ENCODE results near the gene CDH4.

Gene CDH4

DNA sequence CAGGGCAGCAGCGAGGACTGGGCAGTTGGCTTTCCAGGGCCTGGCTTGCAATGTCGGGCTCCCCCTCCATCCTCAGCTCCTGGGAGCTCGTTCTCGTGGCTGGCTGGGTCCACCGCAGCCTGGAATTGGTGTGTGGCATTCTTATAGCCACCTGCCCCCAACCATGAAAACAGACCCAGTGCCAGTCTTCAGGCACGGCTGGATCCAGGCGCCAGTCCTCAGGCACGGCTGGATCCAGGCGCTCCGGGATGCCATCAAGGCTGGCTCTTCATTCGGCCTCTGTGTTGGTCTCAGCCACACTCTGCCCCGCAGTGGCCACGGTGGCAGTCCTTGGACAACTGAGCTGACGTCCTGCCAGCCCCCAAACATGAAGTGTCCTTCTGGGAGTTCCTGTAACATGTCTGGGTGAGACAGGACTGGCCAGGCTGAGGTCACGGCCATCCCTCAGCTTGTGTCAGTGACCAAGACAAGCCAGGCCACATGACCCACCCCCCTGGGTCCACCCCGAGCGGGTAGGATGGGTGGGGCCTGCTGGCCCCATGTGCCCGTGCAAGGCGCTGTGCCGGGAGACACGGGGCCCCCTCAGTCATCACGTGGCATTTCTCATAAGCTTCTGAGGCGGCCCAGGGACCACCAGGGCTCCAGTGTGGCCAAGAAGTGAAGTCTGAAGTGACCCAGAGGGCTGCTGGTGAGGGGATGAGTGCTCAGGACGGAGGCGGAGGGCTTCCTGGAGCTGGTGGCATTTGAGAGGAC lies 714.6 kb downstream of the CDH4 start:
- no peaks in the 10 kb centered on the region for H3K79me2 ChIP-seq (ENCODE audit: control insufficient read depth, insufficient read depth, low read length, poor library complexity)
- no peak overlapping the region for H3K23ac ChIP-seq (ENCODE audit: low read length)
- H3K9ac ChIP-seq (ENCODE audit: low read length) = no peak overlapping the region
- H3K36me3 ChIP-seq (ENCODE audit: control insufficient read depth in 1 of 2, insufficient read depth in 2 of 2, low read length in 2 of 2) = peaks cover 2 to 4% of the 10 kb centered on the region in 2 experiments
- DNase-seq = no peak
- WGBS (ENCODE audit: extremely low coverage, insufficient coverage, insufficient read length) = no CpG with 5 or more reads among the region's 25 CpGs
- peaks cover 0 to 1% of the 10 kb centered on the region in 2 experiments for H3K4me1 ChIP-seq (ENCODE audit: control insufficient read depth in 1 of 2, insufficient read depth in 2 of 2, low read length in 2 of 2)
- no peak overlapping the region for H2AK5ac ChIP-seq (ENCODE audit: low read length)
- peaks cover 2% of the 10 kb centered on the region for H3K9me3 ChIP-seq (ENCODE audit: insufficient read depth, low read depth, low read length)
- H3K4me2 ChIP-seq (ENCODE audit: low read length) = no peak overlapping the region
- no peak overlapping the region for H3K27ac ChIP-seq (ENCODE audit: low read depth, low read length)
- H4K8ac ChIP-seq (ENCODE audit: low read depth, low read length) = no peak overlapping the region
- H3K14ac ChIP-seq (ENCODE audit: low read length) = no peak overlapping the region
- H3K18ac ChIP-seq (ENCODE audit: low read length) = no peak overlapping the region
- H2BK12ac ChIP-seq (ENCODE audit: low read length) = no peak overlapping the region
- no peak overlapping the region for H2AFZ ChIP-seq (ENCODE audit: insufficient read depth, low read length, poor library complexity)
- H4K91ac ChIP-seq (ENCODE audit: low read depth, low read length) = no peak overlapping the region
- no peak overlapping the region for H4K12ac ChIP-seq (ENCODE audit: low read depth, low read length)
- H2BK5ac ChIP-seq (ENCODE audit: low read depth, low read length, poor library complexity) = no peak overlapping the region
- no peaks in the 10 kb centered on the region for H3K79me1 ChIP-seq (ENCODE audit: low read length)
- no peak overlapping the region for H3K4me3 ChIP-seq (ENCODE audit: low read depth, low read length)
- H3K4ac ChIP-seq (ENCODE audit: low read depth, low read length) = no peak overlapping the region
- H3K27me3 ChIP-seq (ENCODE audit: insufficient read depth, low read length) = no peaks in the 10 kb centered on the region
- no peak overlapping the region for H2BK120ac ChIP-seq (ENCODE audit: insufficient read depth, low read length, poor library complexity)

DNA sequence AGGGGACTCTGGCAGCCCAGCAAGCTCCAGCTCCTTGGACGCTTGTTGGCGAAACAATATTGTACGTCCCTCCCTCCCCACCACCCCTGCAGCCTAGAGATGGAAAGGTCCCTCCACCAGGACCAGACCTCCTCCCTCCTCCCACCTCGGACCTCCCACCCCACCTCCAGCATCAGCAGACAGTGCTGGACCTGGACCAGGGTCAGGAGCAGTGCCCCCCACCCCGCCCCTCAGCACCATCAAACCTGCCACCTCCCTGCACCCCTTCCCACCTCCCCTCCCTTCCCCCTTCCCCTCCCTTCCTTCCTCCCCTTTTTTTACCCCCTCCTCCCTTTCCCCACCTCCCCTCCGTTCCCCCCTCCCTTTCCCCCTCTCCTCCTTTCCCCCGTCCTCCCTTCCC lies 715.2 kb downstream of the CDH4 start:
- Histone ChIP-seq H2BK12ac (ENCODE audit: low read length) (no peak overlapping the region), H3K14ac (ENCODE audit: low read length) (no peak overlapping the region), H2AK5ac (ENCODE audit: low read length) (no peak overlapping the region), H3K4me3 (ENCODE audit: low read depth, low read length) (no peak overlapping the region), H3K27me3 (ENCODE audit: insufficient read depth, low read length) (no peaks in the 10 kb centered on the region), H4K8ac (ENCODE audit: low read depth, low read length) (no peak overlapping the region), H3K4me1 (ENCODE audit: control insufficient read depth in 1 of 2, insufficient read depth in 2 of 2, low read length in 2 of 2) (peaks cover 0 to 1% of the 10 kb centered on the region in 2 experiments), H3K79me2 (ENCODE audit: control insufficient read depth, insufficient read depth, low read length, poor library complexity) (no peaks in the 10 kb centered on the region), H3K9me3 (ENCODE audit: insufficient read depth, low read depth, low read length) (no peaks in the 10 kb centered on the region), H3K4me2 (ENCODE audit: low read length) (no peak overlapping the region), H3K23ac (ENCODE audit: low read length) (no peak overlapping the region), H3K79me1 (ENCODE audit: low read length) (no peaks in the 10 kb centered on the region), H3K4ac (ENCODE audit: low read depth, low read length) (no peak overlapping the region), H3K18ac (ENCODE audit: low read length) (no peak overlapping the region), H2BK5ac (ENCODE audit: low read depth, low read length, poor library complexity) (no peak overlapping the region), H3K27ac (ENCODE audit: low read depth, low read length) (no peak overlapping the region), H2BK120ac (ENCODE audit: insufficient read depth, low read length, poor library complexity) (no peak overlapping the region), H4K12ac (ENCODE audit: low read depth, low read length) (no peak overlapping the region), H3K36me3 (ENCODE audit: control insufficient read depth in 1 of 2, insufficient read depth in 2 of 2, low read length in 2 of 2) (peaks cover 2 to 8% of the 10 kb centered on the region in 2 experiments), H4K91ac (ENCODE audit: low read depth, low read length) (no peak overlapping the region), H2AFZ (ENCODE audit: insufficient read depth, low read length, poor library complexity) (no peak overlapping the region), H3K9ac (ENCODE audit: low read length) (no peak overlapping the region)
- WGBS (ENCODE audit: extremely low coverage, insufficient coverage, insufficient read length) = 85% methylated on average over 2 of the region's 7 CpGs
- no peak for DNase-seq

DNA sequence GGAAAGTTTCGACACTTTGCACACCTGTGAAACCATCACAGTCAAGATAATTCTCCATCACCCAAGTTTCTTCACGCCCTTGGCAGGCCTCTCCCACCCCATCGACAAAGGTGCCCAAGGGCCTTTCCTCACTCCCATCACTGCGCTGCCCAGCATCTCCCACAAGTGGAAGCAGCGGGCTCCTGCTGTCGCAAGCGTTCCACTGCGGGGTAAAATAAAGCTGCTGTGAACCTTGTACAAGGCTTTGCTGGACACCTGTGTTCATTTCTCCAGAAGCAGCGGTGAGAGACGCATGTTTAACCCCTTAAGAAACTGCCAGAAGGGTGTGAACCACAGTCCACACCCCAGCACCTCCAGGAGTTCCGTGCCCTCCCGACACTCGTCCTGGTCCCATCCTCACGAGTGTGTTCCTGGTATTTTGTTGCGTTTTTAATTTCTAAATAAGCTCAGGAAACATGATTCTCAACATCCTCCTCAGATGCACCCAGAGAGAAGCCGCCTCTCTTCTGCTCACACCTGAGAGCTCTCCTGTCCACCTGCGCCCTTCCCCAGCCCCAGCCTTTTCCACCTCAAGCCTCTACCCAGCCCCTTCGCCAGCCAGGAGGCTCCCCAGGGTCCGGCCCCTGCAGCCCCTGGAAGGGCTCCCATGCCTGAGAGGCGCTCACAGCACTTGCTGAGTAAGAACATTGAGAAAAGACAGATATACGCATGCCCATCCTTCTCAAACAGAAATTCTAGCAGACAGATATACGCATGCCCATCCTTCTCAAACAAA lies 716.2 kb downstream of the CDH4 start:
- Histone ChIP-seq H3K9ac (ENCODE audit: low read length) (no peak overlapping the region), H3K4me1 (ENCODE audit: control insufficient read depth in 1 of 2, insufficient read depth in 2 of 2, low read length in 2 of 2) (peaks cover 0 to 1% of the 10 kb centered on the region in 2 experiments), H2AFZ (ENCODE audit: insufficient read depth, low read length, poor library complexity) (no peak overlapping the region), H3K4me2 (ENCODE audit: low read length) (no peak overlapping the region), H4K8ac (ENCODE audit: low read depth, low read length) (no peak overlapping the region), H3K18ac (ENCODE audit: low read length) (no peak overlapping the region), H3K23ac (ENCODE audit: low read length) (no peak overlapping the region), H3K4ac (ENCODE audit: low read depth, low read length) (no peak overlapping the region), H3K36me3 (ENCODE audit: control insufficient read depth in 1 of 2, insufficient read depth in 2 of 2, low read length in 2 of 2) (peaks cover 8 to 17% of the 10 kb centered on the region in 2 experiments), H3K14ac (ENCODE audit: low read length) (no peak overlapping the region), H3K9me3 (ENCODE audit: insufficient read depth, low read depth, low read length) (peaks cover 2% of the 10 kb centered on the region), H2AK5ac (ENCODE audit: low read length) (no peak overlapping the region), H2BK120ac (ENCODE audit: insufficient read depth, low read length, poor library complexity) (no peak overlapping the region), H4K12ac (ENCODE audit: low read depth, low read length) (no peak overlapping the region), H2BK12ac (ENCODE audit: low read length) (no peak overlapping the region), H4K91ac (ENCODE audit: low read depth, low read length) (no peak overlapping the region), H2BK5ac (ENCODE audit: low read depth, low read length, poor library complexity) (no peak overlapping the region), H3K79me2 (ENCODE audit: control insufficient read depth, insufficient read depth, low read length, poor library complexity) (no peaks in the 10 kb centered on the region), H3K4me3 (ENCODE audit: low read depth, low read length) (no peak overlapping the region), H3K27ac (ENCODE audit: low read depth, low read length) (no peak overlapping the region), H3K27me3 (ENCODE audit: insufficient read depth, low read length) (no peaks in the 10 kb centered on the region), H3K79me1 (ENCODE audit: low read length) (no peaks in the 10 kb centered on the region)
- WGBS (ENCODE audit: extremely low coverage, insufficient coverage, insufficient read length) = no CpG with 5 or more reads among the region's 22 CpGs
- DNase-seq = no peak

DNA sequence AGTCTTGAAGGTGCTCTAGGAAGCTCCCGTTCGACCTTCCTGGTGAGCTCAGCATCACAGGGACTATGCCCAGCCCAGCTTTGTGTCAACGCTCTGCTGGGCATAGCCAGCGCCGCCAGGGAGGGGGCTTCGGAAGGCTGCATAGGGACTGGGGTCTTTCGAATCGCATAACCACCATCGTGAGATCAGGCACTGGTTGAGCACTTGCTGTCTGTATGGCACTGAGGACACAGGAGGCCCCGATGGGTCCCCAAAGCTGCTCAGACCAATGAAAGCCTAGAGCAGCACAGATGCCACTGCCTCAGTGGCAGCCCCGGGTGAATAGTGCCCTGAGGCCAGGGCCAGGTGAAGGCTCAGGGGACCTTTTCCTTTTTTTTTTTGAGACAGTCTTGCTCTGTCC lies 716.9 kb downstream of the CDH4 start:
- Histone ChIP-seq H4K12ac (ENCODE audit: low read depth, low read length) (no peak overlapping the region), H2BK120ac (ENCODE audit: insufficient read depth, low read length, poor library complexity) (no peak overlapping the region), H3K79me1 (ENCODE audit: low read length) (no peaks in the 10 kb centered on the region), H3K4me1 (ENCODE audit: control insufficient read depth in 1 of 2, insufficient read depth in 2 of 2, low read length in 2 of 2) (peaks cover 0 to 1% of the 10 kb centered on the region in 2 experiments), H3K23ac (ENCODE audit: low read length) (no peak overlapping the region), H3K27me3 (ENCODE audit: insufficient read depth, low read length) (no peaks in the 10 kb centered on the region), H3K18ac (ENCODE audit: low read length) (no peak overlapping the region), H2BK5ac (ENCODE audit: low read depth, low read length, poor library complexity) (no peak overlapping the region), H2AK5ac (ENCODE audit: low read length) (no peak overlapping the region), H3K9ac (ENCODE audit: low read length) (no peak overlapping the region), H3K9me3 (ENCODE audit: insufficient read depth, low read depth, low read length) (peaks cover 2% of the 10 kb centered on the region), H3K79me2 (ENCODE audit: control insufficient read depth, insufficient read depth, low read length, poor library complexity) (no peaks in the 10 kb centered on the region), H3K14ac (ENCODE audit: low read length) (no peak overlapping the region), H4K8ac (ENCODE audit: low read depth, low read length) (no peak overlapping the region), H3K36me3 (ENCODE audit: control insufficient read depth in 1 of 2, insufficient read depth in 2 of 2, low read length in 2 of 2) (peaks cover 14 to 24% of the 10 kb centered on the region in 2 experiments), H3K4ac (ENCODE audit: low read depth, low read length) (no peak overlapping the region), H3K27ac (ENCODE audit: low read depth, low read length) (no peak overlapping the region), H4K91ac (ENCODE audit: low read depth, low read length) (no peak overlapping the region), H3K4me3 (ENCODE audit: low read depth, low read length) (no peak overlapping the region), H3K4me2 (ENCODE audit: low read length) (no peak overlapping the region), H2AFZ (ENCODE audit: insufficient read depth, low read length, poor library complexity) (no peak overlapping the region), H2BK12ac (ENCODE audit: low read length) (no peak overlapping the region)
- no peak for DNase-seq
- no CpG with 5 or more reads among the region's 11 CpGs for WGBS (ENCODE audit: extremely low coverage, insufficient coverage, insufficient read length)
